Ishikawa (cell line): Measurements from ENCODE around the gene ARMC9.

Experiments
- CREB1 ChIP-seq: IDR thresholded peaks from 2 replicates; pipeline ENCODE4 v1.6.1; 2012; ENCODE audit warnings: low read depth
- EP300 ChIP-seq: IDR thresholded peaks from 2 replicates; pipeline ENCODE4 v1.6.1; 2012; ENCODE audit warnings: borderline replicate concordance
- YY1 ChIP-seq: IDR thresholded peaks from 2 replicates; pipeline ENCODE4 v1.6.1; 2012; ENCODE audit warnings: low read depth

DNA sequence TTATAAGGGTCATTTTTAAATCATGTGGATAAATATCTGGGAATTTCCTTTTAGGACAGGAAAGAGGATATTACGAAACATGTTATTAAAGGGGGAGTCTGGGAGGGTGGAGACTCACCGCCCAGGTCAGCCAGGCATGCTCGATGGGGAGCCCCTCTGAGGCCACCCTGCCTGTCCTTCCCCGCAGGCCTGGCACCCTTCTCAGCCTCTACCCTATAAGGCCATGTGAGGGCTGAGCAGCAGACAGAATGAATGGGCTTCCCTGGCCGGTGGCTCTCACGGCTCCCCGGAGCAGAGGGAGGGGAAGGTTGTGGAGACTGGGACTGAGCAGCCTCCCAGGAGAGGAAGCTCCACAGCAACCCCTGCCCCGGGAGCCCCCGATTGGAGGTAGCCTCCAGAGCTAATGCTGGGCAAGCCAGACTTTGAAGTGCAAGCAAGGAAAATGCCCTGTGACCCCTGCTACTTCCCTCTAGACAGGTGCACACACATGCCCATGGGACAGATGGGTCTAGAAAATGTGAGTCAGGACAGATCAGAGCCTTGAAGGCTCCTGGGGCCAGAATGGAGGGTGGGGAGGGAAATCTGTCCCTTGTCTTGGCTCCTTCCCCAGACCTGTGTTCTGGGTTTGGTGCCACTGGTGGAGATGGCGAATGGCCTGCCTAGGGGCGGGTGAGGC, 13.2 kb upstream of the ARMC9 start:
- TF ChIP-seq EP300, result no peak
- no peak for TF ChIP-seq CREB1
- TF ChIP-seq YY1, result no peak
